OCI-LY1 (cell line): ENCODE measurements around the gene VPS35L.

Experiments
- H2AFZ ChIP-seq: fragments of 200-600 bp; sonication (generic), shearing (Covaris generic); 2 replicates; pipeline ENCODE4 v1.6.0; 2014; ENCODE audit warnings: antibody characterized with exemption, mild to moderate bottlenecking, low read length
- H3F3A ChIP-seq: fragments of 200-600 bp; sonication (generic), shearing (Covaris generic); 2 replicates; pipeline ENCODE4 v1.6.0; 2014; ENCODE audit warnings: mild to moderate bottlenecking, antibody characterized with exemption, low read length, moderate library complexity; ENCODE audit not compliant: insufficient read depth
- H3K27ac ChIP-seq: fragments of 200-600 bp; sonication (generic); 2 replicates; pipeline ENCODE4 v1.5.1; 2014; ENCODE audit warnings: low read length, mixed run types, mild to moderate bottlenecking, low read depth; ENCODE audit not compliant: poor library complexity, severe bottlenecking
- H3K27me3 ChIP-seq: fragments of 200-600 bp; sonication (generic); 2 replicates; pipeline ENCODE4 v1.6.0; 2014; ENCODE audit warnings: antibody characterized with exemption, mild to moderate bottlenecking, low read length, moderate library complexity; ENCODE audit not compliant: insufficient read depth
- H3K36me3 ChIP-seq: fragments of 200-600 bp; sonication (generic); 2 replicates; pipeline ENCODE4 v1.6.1; 2014; ENCODE audit warnings: mild to moderate bottlenecking, antibody characterized with exemption, low read length, moderate library complexity, mixed read lengths; ENCODE audit not compliant: insufficient read depth
- H3K4me1 ChIP-seq: fragments of 200-600 bp; sonication (generic); 2 replicates; pipeline ENCODE4 v1.5.1; 2014; ENCODE audit warnings: mild to moderate bottlenecking, low read length, moderate library complexity; ENCODE audit not compliant: insufficient read depth, severe bottlenecking
- H3K4me2 ChIP-seq: fragments of 200-600 bp; sonication (generic), shearing (Covaris generic); 2 replicates; pipeline ENCODE4 v1.6.1; 2014; ENCODE audit warnings: low read length
- H3K4me3 ChIP-seq: fragments of 200-600 bp; sonication (generic); 2 replicates; pipeline ENCODE4 v1.5.1; 2014; ENCODE audit warnings: low read length, low read depth, mild to moderate bottlenecking, mixed read lengths; ENCODE audit not compliant: poor library complexity, severe bottlenecking
- H3K79me2 ChIP-seq: fragments of 200-600 bp; shearing (Covaris generic); 2 replicates; pipeline ENCODE4 v1.6.1; 2016; ENCODE audit warnings: mixed run types, low read length, mixed read lengths; ENCODE audit not compliant: insufficient read depth
- H3K9ac ChIP-seq: fragments of 200-600 bp; sonication (generic), shearing (Covaris generic); 2 replicates; pipeline ENCODE4 v1.6.1; 2014; ENCODE audit warnings: mild to moderate bottlenecking, low read length, mixed read lengths
- H3K9me2 ChIP-seq: fragments of 200-600 bp; sonication (generic), shearing (Covaris generic); 2 replicates; pipeline ENCODE4 v1.6.1; 2014; ENCODE audit warnings: low read depth, mild to moderate bottlenecking, low read length, mixed read lengths
- H3K9me3 ChIP-seq: fragments of 200-600 bp; shearing (Covaris generic); 2 replicates; pipeline ENCODE4 v1.6.1; 2014; ENCODE audit warnings: low read length, mixed read lengths
- H4K20me1 ChIP-seq: fragments of 200-600 bp; sonication (generic), shearing (Covaris generic); 2 replicates; pipeline ENCODE4 v1.6.0; 2016; ENCODE audit warnings: mild to moderate bottlenecking, low read length; ENCODE audit not compliant: insufficient read depth
- CTCF ChIP-seq: fragments of 200-600 bp; sonication (generic), shearing (Covaris generic); IDR thresholded peaks from 2 replicates; pipeline ENCODE4 v1.5.1; 2017; ENCODE audit warnings: mild to moderate bottlenecking, antibody characterized with exemption, low read length, moderate library complexity, mixed read lengths
- EZH2 ChIP-seq: fragments of 200-600 bp; sonication (generic), shearing (Covaris generic); IDR thresholded peaks from 2 replicates; pipeline ENCODE4 v1.8.0; 2017; ENCODE audit warnings: borderline replicate concordance, mixed run types, mild to moderate bottlenecking, antibody characterized with exemption, low read length, moderate library complexity, mixed read lengths

VPS35L gene

GRCh38 chr16:19672378-19672777, 116.9 kb downstream of the VPS35L start:
- no peaks in the 10 kb centered on the region for H3K27me3 ChIP-seq
- TF ChIP-seq CTCF (no peak), EZH2 (no peak)

GRCh38 chr16:19674485-19674884, 119.0 kb downstream of the VPS35L start:
- no peaks in the 10 kb centered on the region for H3F3A ChIP-seq
- no peak overlapping the region for H3K4me2 ChIP-seq
- no peak overlapping the region for H2AFZ ChIP-seq
- no peaks in the 10 kb centered on the region for H3K9me2 ChIP-seq
- TF ChIP-seq EZH2 (no peak), CTCF (no peak)
- no peak overlapping the region for H3K27ac ChIP-seq
- no peak overlapping the region for H3K4me3 ChIP-seq
- peaks cover 15% of the 10 kb centered on the region; the same call in 1 of the 2 replicates for H3K36me3 ChIP-seq
- H3K4me1 ChIP-seq = no peaks in the 10 kb centered on the region
- H3K9ac ChIP-seq = no peak overlapping the region
- H3K27me3 ChIP-seq = no peaks in the 10 kb centered on the region
- no peaks in the 10 kb centered on the region for H3K9me3 ChIP-seq
- no peaks in the 10 kb centered on the region for H4K20me1 ChIP-seq
- H3K79me2 ChIP-seq = no peaks in the 10 kb centered on the region

More at GRCh38 chr16:19672378-19672777, 116.9 kb downstream of the VPS35L start:
- H3K4me1 ChIP-seq = no peaks in the 10 kb centered on the region
- H2AFZ ChIP-seq = no peak overlapping the region
- H3K9ac ChIP-seq = no peak overlapping the region
- H3K9me3 ChIP-seq = no peaks in the 10 kb centered on the region
- H3K4me2 ChIP-seq = no peak overlapping the region
- no peak overlapping the region for H3K27ac ChIP-seq
- no peaks in the 10 kb centered on the region for H4K20me1 ChIP-seq
- H3K9me2 ChIP-seq = no peaks in the 10 kb centered on the region
- no peak overlapping the region for H3K4me3 ChIP-seq
- no peaks in the 10 kb centered on the region for H3K79me2 ChIP-seq
- no peaks in the 10 kb centered on the region for H3F3A ChIP-seq
- H3K36me3 ChIP-seq = peaks cover 27% of the 10 kb centered on the region; the same call in 1 of the 2 replicates

- Histone ChIP-seq H3K4me3 (no peak overlapping the region), H3K9me2 (no peaks in the 10 kb centered on the region), H3K4me2 (no peak overlapping the region), H3K9me3 (no peaks in the 10 kb centered on the region), H3F3A (no peaks in the 10 kb centered on the region), H3K27ac (no peak overlapping the region), H3K36me3 (peaks cover 13% of the 10 kb centered on the region; the same call in 1 of the 2 replicates), H3K27me3 (no peaks in the 10 kb centered on the region), H3K9ac (no peak overlapping the region), H3K4me1 (no peaks in the 10 kb centered on the region), H3K79me2 (no peaks in the 10 kb centered on the region), H4K20me1 (no peaks in the 10 kb centered on the region), H2AFZ (no peak overlapping the region)
- TF ChIP-seq CTCF = no peak
- no peak for TF ChIP-seq EZH2
These were observed 121.9 kb downstream of the VPS35L start for GRCh38 chr16:19677402-19677801.
